GM21526 (cell line): Measurements from ENCODE around the gene TANC1.

Experiments used
- ATAC-seq: cut with Tn5 transposase; IDR thresholded peaks from one replicate; pipeline ENCODE4 v1.9.1; 2021; ENCODE audit warnings: moderate library complexity; ENCODE audit not compliant: unreplicated experiment, low FRiP score

TANC1 gene

DNA sequence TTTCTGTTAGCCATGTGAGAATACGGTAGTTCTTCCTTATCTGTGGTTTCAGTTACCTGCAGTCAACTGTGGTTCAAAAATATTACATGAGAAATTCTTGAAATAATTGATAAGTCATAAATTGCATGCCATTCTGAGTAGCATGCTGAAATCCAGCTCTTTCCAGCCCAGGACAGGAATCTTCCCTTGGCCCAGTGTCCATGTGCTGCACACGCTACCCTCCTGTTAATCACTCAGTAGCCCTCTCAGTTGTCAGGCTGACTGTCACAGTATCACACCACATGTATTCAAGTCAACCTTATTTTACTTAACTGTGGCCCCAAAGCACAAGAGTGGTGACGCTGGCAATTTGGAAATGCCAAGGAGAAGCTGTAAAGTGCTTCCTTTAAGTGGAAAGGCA, 141.1 kb downstream of the TANC1 start:
- no peak for ATAC-seq

DNA sequence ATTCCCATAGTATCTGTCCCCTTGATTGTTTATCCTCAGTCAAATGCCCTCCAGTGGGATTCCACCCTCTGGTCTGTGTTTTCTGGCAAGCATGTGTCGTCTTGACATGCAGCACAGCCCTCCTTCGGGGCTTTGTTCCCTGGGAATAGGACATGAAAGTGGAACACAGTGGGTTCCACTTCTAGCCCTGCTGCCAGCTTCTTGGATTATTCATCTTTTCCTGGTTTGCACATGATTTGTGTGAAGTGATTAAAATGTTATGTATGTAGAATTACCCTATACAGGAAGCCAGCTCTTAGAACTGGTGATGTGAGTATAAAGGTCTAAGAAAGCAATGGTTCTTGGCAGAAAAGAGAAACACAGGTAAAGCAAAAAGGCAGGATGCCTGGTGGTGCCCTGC, 142.3 kb downstream of the TANC1 start:
- no peak for ATAC-seq

DNA sequence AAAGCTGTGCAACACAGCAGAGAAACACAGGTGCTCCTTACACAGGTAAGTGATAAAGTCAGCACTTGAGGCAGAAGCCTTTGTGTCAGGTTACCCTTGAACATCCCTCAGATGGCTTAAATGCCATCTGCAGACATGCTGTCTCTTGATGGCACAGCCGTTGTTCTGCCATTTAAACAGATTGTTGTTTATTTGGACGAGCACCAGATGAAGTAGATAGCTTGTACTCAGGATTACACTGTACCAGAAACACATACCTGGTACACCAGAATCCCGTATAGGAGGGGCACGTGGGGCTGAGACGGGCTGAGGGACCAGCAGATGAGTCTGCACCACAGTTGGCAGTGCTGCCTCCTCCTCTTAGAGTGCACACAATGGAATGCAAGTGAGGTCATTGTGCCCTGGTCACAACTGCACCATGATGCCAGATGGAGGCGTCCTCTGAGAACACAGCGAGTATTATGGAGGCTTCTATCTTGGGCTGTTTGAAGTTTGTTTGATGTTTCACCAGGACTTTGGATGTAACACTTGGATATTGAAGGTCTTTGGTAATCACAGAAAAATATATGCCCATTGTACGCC, 143.0 kb downstream of the TANC1 start:
- no peak for ATAC-seq

DNA sequence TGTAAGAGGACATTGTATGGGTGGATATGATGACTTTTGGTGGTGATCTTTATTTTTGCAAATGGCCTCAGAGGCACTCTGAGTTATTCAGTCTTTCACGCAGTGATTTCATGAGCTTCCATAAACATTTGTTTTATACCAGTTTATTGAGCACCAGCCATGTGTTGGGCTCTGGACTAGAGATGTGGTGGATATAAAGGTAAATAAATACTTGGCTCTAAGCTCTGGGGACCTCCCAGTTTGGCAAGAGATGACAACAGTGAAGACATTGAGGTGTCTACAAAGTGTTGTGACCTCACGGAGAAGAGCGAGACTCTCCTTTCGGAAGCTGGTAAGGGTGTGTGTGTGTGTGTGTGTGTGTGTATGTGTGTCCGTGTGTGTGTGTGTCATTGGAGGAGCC, 146.4 kb downstream of the TANC1 start:
- no peak for ATAC-seq

DNA sequence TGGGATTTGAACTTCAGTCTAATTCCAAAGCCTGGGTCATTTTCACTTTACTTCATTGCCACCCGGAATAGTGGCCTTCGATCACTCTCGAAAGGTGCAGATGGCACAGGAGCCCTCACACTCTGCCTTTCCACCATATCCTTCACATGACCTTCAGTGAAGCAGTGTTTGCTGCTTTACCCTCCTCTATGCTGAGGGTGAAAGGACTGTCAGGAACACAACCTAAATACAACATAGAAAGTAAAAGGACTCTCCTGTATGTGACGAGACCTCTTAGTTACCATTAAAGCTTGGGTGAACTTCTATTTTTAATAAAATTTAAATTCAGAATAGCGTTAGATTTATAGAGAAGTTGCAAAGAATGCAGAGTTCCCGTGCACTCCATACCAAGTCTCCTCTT, 148.5 kb downstream of the TANC1 start:
- no peak for ATAC-seq

DNA sequence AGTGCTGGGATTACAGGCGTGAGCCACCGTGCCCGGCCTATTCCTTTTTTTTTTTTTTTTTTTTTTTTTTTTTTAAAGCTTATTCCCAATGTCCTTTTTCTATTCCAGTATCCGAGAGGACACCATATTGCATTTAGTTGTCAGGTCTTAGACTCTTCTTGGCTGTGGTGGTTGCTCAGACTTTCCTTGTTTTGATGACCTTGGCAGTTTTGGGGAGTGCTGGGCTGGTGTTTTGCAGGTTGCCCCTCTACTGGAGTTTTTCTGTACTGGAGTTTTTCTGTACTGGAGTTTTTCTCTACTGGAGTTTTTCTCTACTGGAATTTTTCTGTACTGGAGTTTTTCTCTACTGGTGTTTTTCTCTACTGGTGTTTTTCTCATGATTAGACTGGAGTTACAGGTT, 149.2 kb downstream of the TANC1 start:
- no peak for ATAC-seq

DNA sequence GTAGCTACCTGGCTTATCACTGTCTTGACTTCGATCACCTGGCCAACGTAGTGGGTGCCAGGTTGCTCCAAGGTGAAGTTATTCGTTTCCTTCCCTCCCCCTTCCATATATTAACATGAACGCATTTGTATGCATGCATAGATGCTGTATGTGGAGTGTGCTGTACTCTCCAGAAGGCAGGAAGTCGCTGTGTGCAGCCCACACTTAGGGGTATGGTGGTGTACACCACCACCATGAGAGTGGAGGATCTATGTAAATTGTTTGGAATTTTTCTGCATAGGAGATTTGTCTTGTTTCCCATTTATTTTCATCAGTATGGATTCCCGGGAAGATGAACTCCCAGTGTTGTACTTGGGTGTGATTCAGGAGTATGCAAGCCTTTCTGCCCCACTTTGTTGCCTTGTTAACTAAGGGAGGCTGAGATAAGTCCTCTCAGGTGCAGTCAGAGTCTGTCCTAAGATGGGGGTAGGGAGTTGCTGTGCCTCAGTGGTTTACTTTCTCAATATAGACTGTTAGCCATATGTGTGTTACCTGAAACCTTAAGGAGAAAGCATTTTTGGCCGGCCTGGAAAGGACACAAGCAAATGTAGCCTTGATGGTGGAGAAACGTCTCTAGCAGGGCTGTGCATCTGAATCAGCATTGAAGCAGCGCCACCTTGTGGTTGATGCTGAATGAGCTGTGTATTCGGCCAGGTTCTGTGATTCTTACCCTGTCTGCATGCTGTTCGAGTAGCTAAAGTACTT, 149.8 kb downstream of the TANC1 start:
- ATAC-seq = peak; percentile 85

DNA sequence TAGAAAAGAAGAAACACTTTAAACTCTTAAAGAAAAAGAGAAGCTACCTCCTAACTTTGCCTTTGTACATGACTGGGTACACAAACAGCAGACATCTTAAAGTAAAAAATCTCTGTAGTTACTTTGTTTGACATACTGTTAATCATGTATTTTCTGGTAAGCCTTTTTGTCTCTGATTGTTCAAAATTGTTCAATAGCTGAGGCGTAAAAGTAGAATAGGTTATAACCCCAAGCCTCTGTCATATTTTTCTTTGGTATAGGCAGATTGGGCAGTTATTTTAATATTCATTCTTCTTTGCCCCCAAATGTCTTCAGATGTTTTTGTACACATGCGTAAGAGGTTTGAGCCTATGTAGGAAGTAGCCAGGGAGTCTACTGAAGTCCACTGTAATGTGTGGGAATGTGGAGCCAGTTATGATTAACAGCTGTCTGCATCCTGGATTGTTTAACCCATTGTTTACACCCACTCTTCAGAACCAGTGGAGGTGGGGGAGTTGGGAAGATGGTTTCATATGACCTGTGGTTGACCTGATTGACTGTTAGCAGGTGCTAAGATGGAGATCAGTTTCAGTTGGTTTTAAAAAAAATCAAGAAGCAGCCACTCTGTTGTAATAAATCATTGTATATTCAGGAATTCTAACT, 150.5 kb downstream of the TANC1 start:
- ATAC-seq = no peak

DNA sequence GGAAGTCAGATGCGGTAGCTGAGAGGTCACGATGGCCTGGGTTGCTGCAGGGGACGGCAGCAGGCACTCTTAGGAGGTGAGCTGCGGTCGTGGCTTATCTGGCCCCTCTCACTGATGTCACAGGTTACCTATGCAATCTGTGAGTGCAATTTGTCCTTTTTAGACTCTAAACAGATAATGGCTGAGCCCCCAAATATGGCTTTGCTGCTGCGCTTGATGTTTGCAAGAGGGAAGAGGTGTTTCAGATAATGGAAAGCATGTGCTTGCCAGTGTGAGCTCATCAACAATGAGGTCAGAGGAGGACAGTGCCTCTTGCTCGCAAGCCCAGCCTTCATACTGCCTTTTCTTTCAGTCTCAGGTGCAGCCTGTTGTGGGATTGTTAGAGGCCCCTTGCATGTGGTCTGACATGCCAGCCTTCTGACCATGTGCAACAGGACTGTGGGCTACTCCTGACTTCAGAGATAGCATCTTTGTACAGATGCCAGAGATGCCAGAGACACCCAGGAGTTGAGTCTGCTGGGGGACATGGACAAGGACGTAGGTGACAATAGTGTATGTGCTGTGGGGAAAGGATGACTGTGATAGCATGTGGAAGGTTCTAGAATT, 151.3 kb downstream of the TANC1 start:
- no peak for ATAC-seq

DNA sequence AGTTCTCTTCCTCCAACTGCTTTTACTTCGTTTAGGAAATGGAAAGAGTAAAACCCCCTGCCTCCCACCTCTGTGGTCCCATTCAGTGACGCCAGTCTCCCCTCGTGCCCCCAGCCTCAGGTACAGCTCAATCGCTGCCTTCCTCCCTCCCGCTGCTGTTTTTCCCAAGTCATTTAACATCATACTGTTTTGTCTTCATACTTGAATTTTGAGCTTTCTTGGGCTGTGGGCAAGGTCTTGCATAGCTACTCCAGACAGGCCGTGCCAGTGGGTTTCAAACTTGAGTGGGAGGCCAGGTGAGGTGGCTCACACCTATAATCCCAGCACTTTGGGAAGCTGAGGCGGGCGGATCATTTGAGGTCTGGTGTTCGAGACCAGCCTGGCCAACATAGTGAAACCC, 155.3 kb downstream of the TANC1 start:
- no peak for ATAC-seq

DNA sequence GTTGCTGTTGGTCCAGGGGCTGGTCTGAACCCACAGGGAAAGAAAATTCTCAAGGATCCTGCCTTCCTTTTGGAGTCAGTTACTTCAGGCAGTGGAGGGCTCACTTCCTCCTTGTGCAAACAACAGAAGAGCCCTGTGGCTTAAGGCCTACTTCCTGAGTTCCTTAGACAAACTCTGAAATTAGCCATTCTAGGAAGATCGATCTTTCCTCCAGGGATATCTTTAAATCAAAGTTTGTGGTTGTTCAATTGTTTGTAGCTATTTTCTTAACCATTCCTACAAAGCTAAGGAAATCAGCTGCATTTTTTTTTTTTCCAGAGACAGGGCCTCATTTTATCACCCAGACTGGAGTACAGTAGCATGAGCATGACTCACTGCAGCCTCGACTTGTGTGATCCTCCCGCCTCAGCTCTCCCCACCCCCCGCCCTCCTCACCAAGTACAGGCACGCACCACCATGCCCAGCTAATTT, 156.0 kb downstream of the TANC1 start:
- no peak for ATAC-seq

DNA sequence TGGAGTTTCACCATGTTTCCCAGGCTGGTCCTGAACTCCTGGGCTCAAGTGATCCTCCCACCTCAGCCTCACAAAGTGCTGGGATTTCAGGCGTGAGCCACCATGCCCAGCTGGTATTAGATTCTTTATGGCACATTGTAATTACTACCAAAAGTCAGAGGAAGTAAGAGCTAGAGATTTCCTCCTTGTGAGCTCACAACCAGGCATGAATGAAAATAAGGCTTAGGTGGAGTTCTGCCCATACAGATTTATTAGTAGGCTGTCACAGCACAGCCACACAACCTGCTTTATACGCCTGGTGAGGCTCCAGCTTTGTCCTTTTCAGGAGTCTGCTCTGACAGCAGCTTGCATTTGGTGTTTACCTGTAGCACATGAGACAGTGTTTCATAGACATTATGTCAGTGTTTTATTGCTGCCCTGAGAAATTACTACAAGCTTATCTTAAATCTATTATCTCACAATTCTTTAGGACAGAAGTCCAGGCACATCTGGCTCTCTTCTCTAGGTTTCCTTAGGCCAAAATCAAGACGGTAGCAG, 156.6 kb downstream of the TANC1 start:
- ATAC-seq = no peak

DNA sequence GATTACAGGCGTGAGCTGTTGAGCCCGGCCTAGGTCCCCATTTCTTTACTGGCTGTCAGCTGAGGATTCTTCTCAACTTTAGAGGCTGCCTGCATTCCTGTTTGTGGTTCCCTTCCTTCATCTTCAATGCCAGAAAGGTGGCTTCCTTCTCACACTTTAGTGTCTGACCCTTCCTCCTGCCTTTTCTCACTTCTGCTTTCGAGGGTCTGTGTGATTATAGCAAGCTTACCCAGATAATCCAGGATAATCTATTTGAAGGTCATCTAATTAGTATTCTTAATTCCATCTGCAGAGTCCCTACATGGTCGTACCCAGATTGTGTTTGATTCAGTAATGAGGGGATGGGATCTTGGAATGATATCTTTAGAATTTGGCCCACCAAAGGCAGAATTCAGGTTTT, 157.4 kb downstream of the TANC1 start:
- no peak for ATAC-seq

DNA sequence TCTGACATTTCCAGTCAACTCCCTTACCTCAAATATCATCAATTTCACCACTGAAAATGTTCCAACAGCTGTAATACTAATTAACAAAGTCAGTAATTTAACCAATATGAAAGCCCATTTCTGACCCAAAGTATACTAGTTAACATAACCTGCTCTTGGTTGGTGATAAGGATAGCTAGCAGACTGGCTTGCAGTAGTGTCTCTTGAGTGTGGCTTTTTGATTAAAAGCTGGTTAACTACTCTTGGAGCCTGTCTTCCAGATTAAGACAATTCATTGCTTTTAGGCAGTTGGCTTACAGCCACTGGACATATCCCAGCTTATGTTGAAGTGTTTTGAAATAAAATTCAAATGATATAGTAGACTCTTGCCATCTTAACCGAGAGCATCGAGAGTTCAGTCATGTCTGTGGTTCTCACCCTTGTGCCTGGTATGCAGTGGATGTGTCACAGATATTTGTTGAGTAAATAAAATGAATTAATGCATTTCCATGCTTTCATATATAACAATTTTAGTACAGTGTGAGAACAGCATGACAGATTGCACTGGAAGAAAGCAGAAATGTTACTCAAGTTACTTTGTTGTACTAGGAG, 158.1 kb downstream of the TANC1 start:
- no peak for ATAC-seq

DNA sequence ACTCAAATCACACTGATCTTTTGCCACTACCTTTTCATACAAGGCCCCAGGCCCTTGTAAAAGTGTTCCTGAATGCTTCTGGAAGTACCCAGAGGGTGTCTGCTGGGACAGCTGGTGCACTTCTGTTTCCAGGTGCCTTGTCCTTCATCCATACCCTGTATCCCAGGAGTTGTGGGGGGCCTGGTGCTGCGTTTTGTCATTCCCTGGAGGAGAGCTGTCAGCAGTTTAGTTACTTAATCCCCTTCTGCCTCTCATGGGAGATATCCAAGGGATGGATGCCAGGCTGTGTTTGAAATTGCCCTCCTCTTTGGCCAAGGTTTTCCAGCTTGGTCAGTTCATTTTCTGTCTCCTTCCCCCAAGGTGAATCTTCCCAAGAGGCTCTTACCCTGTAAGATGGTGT, 159.8 kb downstream of the TANC1 start:
- no peak for ATAC-seq

DNA sequence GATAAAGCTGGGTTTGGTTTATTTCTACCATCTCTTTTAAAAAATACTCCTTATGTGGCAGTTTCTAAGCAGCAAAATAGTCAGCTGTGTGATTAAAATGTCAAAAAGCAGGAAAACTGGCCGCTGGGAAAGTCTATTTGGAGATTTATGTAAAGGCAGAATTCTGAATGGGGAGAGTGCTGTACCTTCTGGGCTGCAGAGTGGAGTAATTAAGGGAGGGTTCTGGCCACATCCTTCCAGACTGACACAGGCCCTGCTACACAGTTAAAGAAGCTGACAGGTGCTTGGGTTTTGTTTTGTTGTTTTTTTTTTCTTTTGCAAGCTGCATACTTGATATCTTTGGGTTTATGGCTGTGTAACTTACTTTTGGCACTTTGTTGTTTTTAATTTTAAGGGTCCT, 160.8 kb downstream of the TANC1 start:
- ATAC-seq = no peak

DNA sequence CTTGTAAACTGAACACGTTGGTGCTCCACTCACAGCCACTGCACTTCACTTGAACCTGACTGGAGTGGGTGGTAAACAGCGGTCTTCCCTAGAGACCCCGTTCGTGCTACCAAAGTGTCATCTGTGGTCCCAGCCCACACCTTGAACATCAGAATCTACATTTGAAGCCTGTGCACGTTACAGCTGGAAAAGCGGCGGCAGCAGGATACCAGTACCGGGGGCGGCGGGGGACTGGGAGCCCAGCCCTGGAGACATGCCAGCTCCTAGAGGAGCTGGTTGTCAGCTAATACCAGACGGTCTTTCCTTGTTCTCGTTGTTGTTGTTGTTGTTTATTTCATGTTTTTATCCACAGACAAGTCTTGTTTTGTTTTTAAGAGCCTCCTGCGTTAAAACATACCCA, 161.4 kb downstream of the TANC1 start:
- no peak for ATAC-seq

DNA sequence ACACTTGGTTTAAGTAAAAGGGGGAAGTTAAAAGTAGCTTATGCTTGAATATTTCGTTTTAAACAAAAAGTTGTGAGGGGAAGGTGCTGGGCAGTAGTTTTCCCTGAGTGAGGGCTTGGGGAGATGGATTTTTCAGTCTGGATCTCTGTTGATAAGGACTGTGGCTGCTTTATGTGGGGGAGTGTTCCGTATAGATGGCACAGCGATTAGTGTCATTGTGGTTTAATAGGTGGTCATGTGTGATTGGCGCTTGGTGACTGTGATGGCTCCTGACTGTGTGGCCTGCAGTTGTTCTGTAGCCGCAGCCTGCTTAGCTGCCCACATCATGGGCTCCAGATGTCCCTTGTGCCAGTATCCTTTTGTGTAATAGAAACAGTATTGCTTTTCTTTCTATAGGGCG, 161.9 kb downstream of the TANC1 start:
- ATAC-seq = no peak

DNA sequence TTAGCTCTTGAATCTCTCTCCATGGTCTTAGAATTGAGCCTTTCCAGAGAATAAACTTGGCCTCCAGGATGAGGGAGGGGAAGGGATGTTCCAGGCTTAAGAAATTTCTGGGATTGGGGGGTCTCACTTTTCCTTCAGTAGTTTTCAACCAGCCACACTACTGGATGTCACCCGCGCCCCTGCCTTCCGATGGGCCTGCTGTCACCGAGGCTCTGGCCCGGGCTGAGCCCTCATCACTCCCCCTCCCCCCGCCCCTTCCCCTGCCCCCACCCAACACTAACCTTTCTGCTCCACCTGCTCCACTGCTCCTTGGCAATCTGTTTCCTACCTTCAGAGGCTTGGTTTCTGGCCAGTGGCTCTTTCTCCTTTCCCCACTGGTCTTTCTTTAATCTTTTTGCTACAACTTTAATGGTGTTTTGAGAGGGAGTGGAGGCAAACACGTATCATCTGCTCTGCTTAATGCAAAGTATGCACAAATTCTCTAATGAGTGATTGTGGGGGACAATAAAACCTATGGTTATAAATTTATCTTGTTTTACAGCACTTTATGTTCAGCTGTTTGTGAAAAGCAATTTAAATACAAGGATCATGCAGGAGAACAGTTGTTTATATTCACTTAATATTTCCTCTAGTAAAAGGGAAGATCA, 162.9 kb downstream of the TANC1 start:
- no peak for ATAC-seq

DNA sequence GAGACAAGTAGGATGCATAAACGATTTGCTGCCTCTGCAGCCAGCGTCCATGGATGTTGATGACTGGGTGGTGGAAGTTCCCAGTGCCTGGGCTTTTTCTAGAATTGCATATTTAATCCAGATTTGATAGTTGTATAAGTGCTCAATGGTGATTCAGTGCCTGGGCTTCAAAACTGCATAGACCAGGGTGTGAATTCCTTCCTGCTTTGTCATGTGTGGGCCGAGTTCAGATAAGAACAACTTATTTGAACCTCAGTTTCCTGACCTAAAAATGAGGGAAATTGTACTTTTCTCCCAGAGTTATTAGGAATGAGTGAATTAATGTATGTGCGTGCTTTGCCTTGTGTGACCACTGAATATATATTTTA, 163.5 kb downstream of the TANC1 start:
- no peak for ATAC-seq

DNA sequence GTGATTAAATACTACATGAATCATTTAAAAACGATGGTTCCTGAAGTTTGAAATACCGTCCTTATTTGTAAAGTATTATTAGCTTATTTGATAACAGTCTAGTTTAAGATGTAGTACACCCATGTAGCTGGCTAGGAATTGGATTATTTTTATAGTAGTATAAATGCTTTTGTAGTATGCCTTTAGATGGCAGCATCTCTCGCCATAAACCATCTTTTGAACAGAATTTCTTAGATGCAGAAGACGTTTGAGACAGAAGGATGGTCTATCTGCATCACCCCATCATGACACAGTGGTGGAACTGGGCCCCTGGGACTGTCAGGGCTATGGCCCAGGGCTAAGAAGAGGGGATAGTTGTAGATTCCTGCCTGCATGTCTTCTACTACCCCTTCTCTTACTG, 165.4 kb downstream of the TANC1 start:
- no peak for ATAC-seq
